G401.6 (cell line): ENCODE results near the gene CHRNA1.

Source experiments
- FAIRE-seq: peaks from 2 replicates; lab custom pipeline; 2012; peaks lifted over from hg19 to GRCh38; lab: Jason Lieb, UNC

CHRNA1 gene

GRCh38 chr2:174764280-174765255 is at the start of gene CHRNA1:
CHRNA1 (minus strand) TSS chr2:174764472; CDS start chr2:174764394, 78 bp downstream.
- FAIRE-seq = no peak

GRCh38 chr2:174812037-174812436 is 47.8 kb upstream of the CHRNA1 start:
- no peak for FAIRE-seq

- no peak for FAIRE-seq
These were observed 43.7 kb upstream of the CHRNA1 start for GRCh38 chr2:174807931-174808330.

- no peak for FAIRE-seq
These were observed 41.5 kb upstream of the CHRNA1 start for GRCh38 chr2:174805803-174806202.

GRCh38 chr2:174802459-174802858 is 38.2 kb upstream of the CHRNA1 start:
- no peak for FAIRE-seq

GRCh38 chr2:174800436-174801205 is 36.3 kb upstream of the CHRNA1 start:
- FAIRE-seq = no peak

- no peak for FAIRE-seq
These were observed 34.5 kb upstream of the CHRNA1 start for GRCh38 chr2:174798801-174799200.

- FAIRE-seq = no peak
These were observed 33.6 kb upstream of the CHRNA1 start for GRCh38 chr2:174797781-174798276.

GRCh38 chr2:174796319-174796771 is 32.1 kb upstream of the CHRNA1 start:
- no peak for FAIRE-seq

- FAIRE-seq = no peak
These were observed 30.6 kb upstream of the CHRNA1 start for GRCh38 chr2:174794851-174795374.

- FAIRE-seq = no peak
These were observed 28.2 kb upstream of the CHRNA1 start for GRCh38 chr2:174792309-174793025.

GRCh38 chr2:174791746-174792280 is 27.5 kb upstream of the CHRNA1 start:
- no peak for FAIRE-seq

- no peak for FAIRE-seq
These were observed 26.7 kb upstream of the CHRNA1 start for GRCh38 chr2:174791020-174791419.

GRCh38 chr2:174789001-174789400 is 24.7 kb upstream of the CHRNA1 start:
- FAIRE-seq = no peak

GRCh38 chr2:174788291-174788929 is 24.1 kb upstream of the CHRNA1 start:
- FAIRE-seq = no peak

- FAIRE-seq = no peak
These were observed 23.4 kb upstream of the CHRNA1 start for GRCh38 chr2:174787487-174788205.

- FAIRE-seq = no peak
These were observed 21.9 kb upstream of the CHRNA1 start for GRCh38 chr2:174786066-174786725.

- no peak for FAIRE-seq
These were observed 21.2 kb upstream of the CHRNA1 start for GRCh38 chr2:174785481-174785880.

- no peak for FAIRE-seq
These were observed 20.6 kb upstream of the CHRNA1 start for GRCh38 chr2:174784909-174785308.

- no peak for FAIRE-seq
These were observed 20.0 kb upstream of the CHRNA1 start for GRCh38 chr2:174784316-174784715.
